WTC11 (cell line): ENCODE data around the gene PDYN. TPM values are rescaled to one million over a fixed set of nuclear protein-coding genes. Genes with fewer than 3 reads are reported as not detected.

Experiments
- ATAC-seq: fragments of 200-7000 bp; cut with Tn5 transposase; 2 replicates; pipeline ENCODE4 v1.10.0; 2021; ENCODE audit warnings: mild to moderate bottlenecking, moderate library complexity
- CTCF ChIA-PET: fragments of 300-600 bp; sonication (Branson Sonifier 250); formaldehyde crosslinking; loops from one replicate; lab custom pipeline; 2021; ENCODE audit warnings: antibody characterized with exemption; lab: Charles Lee
- POLR2A ChIA-PET: fragments of 350-600 bp; sonication (Branson Sonifier 250); formaldehyde crosslinking; loops from one replicate; lab custom pipeline; 2021; ENCODE audit warnings: antibody characterized with exemption; lab: Charles Lee
- DNase-seq: peaks from one replicate; pipeline ENCODE4 v3.0.0; 2021; ENCODE audit warnings: low spot score
- H3K27ac Mint-ChIP-seq: 2 replicates; pipeline ENCODE4 v1.8.0; 2021; ENCODE audit warnings: mixed read lengths
- H3K27me3 Mint-ChIP-seq: 2 replicates; pipeline ENCODE4 v1.8.0; 2021; ENCODE audit warnings: low read depth, mild to moderate bottlenecking, moderate library complexity, mixed read lengths
- H3K36me3 Mint-ChIP-seq: 2 replicates; pipeline ENCODE4 v1.8.0; 2021; ENCODE audit warnings: mixed read lengths
- H3K4me1 Mint-ChIP-seq: 2 replicates; pipeline ENCODE4 v1.8.0; 2022; ENCODE audit warnings: mixed read lengths
- H3K4me3 Mint-ChIP-seq: 2 replicates; pipeline ENCODE4 v1.8.0; 2021; ENCODE audit warnings: mild to moderate bottlenecking, moderate library complexity, mixed read lengths
- H3K9me3 Mint-ChIP-seq: 2 replicates; pipeline ENCODE4 v1.8.0; 2021; ENCODE audit warnings: mixed read lengths
- AFF4 ChIP-seq: sonication (generic); formaldehyde crosslinking; IDR thresholded peaks from 2 replicates; pipeline ENCODE4 v1.8.1; 2023; ENCODE audit warnings: mild to moderate bottlenecking, missing genetic modification reagents, borderline replicate concordance
- AR ChIP-seq: fragments of 250-450 bp; sonication (Bioruptor Pico); IDR thresholded peaks from 2 replicates; pipeline ENCODE4 v1.9.0; 2021; ENCODE audit warnings: mild to moderate bottlenecking
- CREM ChIP-seq: sonication (generic); formaldehyde crosslinking; IDR thresholded peaks from 2 replicates; pipeline ENCODE4 v1.8.1; 2022; ENCODE audit warnings: mild to moderate bottlenecking, missing genetic modification reagents, moderate library complexity
- CTCF ChIP-seq: fragments of 200-600 bp; IDR thresholded peaks from 2 replicates; pipeline ENCODE4 v1.8.0; 2022; ENCODE audit warnings: antibody characterized with exemption
- E2F1 ChIP-seq: sonication (generic); formaldehyde crosslinking; IDR thresholded peaks from 2 replicates; pipeline ENCODE4 v1.8.0; 2022; ENCODE audit warnings: mild to moderate bottlenecking, missing genetic modification reagents
- E2F5 ChIP-seq: sonication (generic); formaldehyde crosslinking; IDR thresholded peaks from 2 replicates; pipeline ENCODE4 v1.8.1; 2022; ENCODE audit warnings: mild to moderate bottlenecking, moderate library complexity, missing genetic modification reagents
- ESRRA ChIP-seq: sonication (generic); formaldehyde crosslinking; IDR thresholded peaks from 2 replicates; pipeline ENCODE4 v1.8.1; 2022; ENCODE audit warnings: mild to moderate bottlenecking, missing genetic modification reagents, borderline replicate concordance
- IRF2 ChIP-seq: sonication (generic); formaldehyde crosslinking; IDR thresholded peaks from 2 replicates; pipeline ENCODE4 v1.8.0; 2022; ENCODE audit warnings: low read depth, missing genetic modification reagents, borderline replicate concordance
- MAX ChIP-seq: sonication (generic); formaldehyde crosslinking; IDR thresholded peaks from 2 replicates; pipeline ENCODE4 v1.8.0; 2022; ENCODE audit warnings: mild to moderate bottlenecking, missing genetic modification reagents
- NFATC4 ChIP-seq: fragments of 250-450 bp; sonication (Bioruptor Pico); IDR thresholded peaks from 2 replicates; pipeline ENCODE4 v1.9.0; 2021; ENCODE audit warnings: mild to moderate bottlenecking
- NFYB ChIP-seq: sonication (generic); formaldehyde crosslinking; conservative IDR thresholded peaks from 2 replicates; pipeline ENCODE4 v1.8.0; 2022; ENCODE audit warnings: low read depth, missing genetic modification reagents
- PRDM15 ChIP-seq: sonication (generic); formaldehyde crosslinking; IDR thresholded peaks from 2 replicates; pipeline ENCODE4 v1.8.0; 2022; ENCODE audit warnings: missing genetic modification reagents
- SMAD4 ChIP-seq: sonication (generic); formaldehyde crosslinking; IDR thresholded peaks from 2 replicates; pipeline ENCODE4 v1.8.0; 2022; ENCODE audit warnings: mild to moderate bottlenecking, missing genetic modification reagents
- TEAD1 ChIP-seq: sonication (generic); formaldehyde crosslinking; IDR thresholded peaks from 2 replicates; pipeline ENCODE4 v1.8.0; 2022; ENCODE audit warnings: mild to moderate bottlenecking, missing genetic modification reagents
- ZNF512 ChIP-seq: sonication (generic); formaldehyde crosslinking; IDR thresholded peaks from 2 replicates; pipeline ENCODE4 v1.8.1; 2022; ENCODE audit warnings: missing genetic modification reagents, borderline replicate concordance
- total RNA-seq: library from RNA; stranded (reverse); gene quantifications from 3 replicates; pipeline ENCODE4 v1.2.3, GENCODE V29; 2021

Gene PDYN
- total RNA-seq, 1 experiment from 2014 or later: 0.28 TPM

- ChIA-PET CTCF (interaction anchor here (1.9 kb wide), 1 partner anchor 9 kb away, joined by 9 read pairs; no protein-coding TSS in a partner anchor), POLR2A (no interaction called here)
- H3K9me3 Mint-ChIP-seq: no peaks in the 10 kb centered on the region
- H3K27me3 Mint-ChIP-seq: peaks cover 5% of the 10 kb centered on the region
- no peak overlapping the region for H3K4me3 Mint-ChIP-seq
- ATAC-seq (no peak), DNase-seq (no peak)
- H3K4me1 Mint-ChIP-seq: peaks cover 16% of the 10 kb centered on the region
- no peak overlapping the region for H3K27ac Mint-ChIP-seq
- TF ChIP-seq ESRRA (CRISPR knock-in tag) (no peak), NFATC4 (no peak), E2F5 (CRISPR knock-in tag) (no peak), E2F1 (CRISPR knock-in tag) (no peak), AFF4 (CRISPR knock-in tag) (no peak), IRF2 (no peak), SMAD4 (CRISPR knock-in tag) (no peak), CREM (no peak), MAX (CRISPR knock-in tag) (no peak), NFYB (CRISPR knock-in tag) (no peak), CTCF (no peak), TEAD1 (CRISPR knock-in tag) (no peak), AR (CRISPR knock-in tag) (no peak)
- H3K36me3 Mint-ChIP-seq: no peaks in the 10 kb centered on the region
These were observed 4.3 kb upstream of the PDYN start for GRCh38 chr20:1998193-1998520.

GRCh38 chr20:1997483-1998192 lies 3.8 kb upstream of the PDYN start:
- peaks cover 5% of the 10 kb centered on the region for H3K27me3 Mint-ChIP-seq
- ChIA-PET POLR2A (no interaction called here), CTCF (interaction anchor here (1.1 to 1.9 kb wide), 3 partner anchors 9 to 175 kb away, joined by 3 to 9 read pairs (median 5); no protein-coding TSS in a partner anchor)
- no peak overlapping the region for H3K4me3 Mint-ChIP-seq
- H3K27ac Mint-ChIP-seq: no peak overlapping the region
- H3K9me3 Mint-ChIP-seq: no peaks in the 10 kb centered on the region
- DNase-seq (no peak), ATAC-seq (no peak)
- peaks cover 17% of the 10 kb centered on the region for H3K4me1 Mint-ChIP-seq
- TF ChIP-seq ZNF512 (CRISPR knock-in tag) (no peak), PRDM15 (peak; percentile 20; the same call in 1 of the 2 replicates)
- no peaks in the 10 kb centered on the region for H3K36me3 Mint-ChIP-seq
